Measurements from ENCODE around the gene GALR2. TPM values are rescaled to one million over a fixed set of nuclear protein-coding genes. Genes with fewer than 3 reads are reported as not detected.

The GALR2 gene
- total and polyA plus RNA-seq, 8 donors: 0.48 TPM; not detected in 7

- 85 to 90% (median 88%) methylated on average over 20 to 22 of the region's 22 CpGs for WGBS, 5 donors
- no peak overlapping the region for H3K4me3 ChIP-seq
- H3K27me3 ChIP-seq: no peaks in the 10 kb centered on the region
- no peak overlapping the region for H3K27ac ChIP-seq
- no peaks in the 10 kb centered on the region for H3K9me3 ChIP-seq
- intact Hi-C loops (cut with DNase I; ENCODE audit: low total_unique reads): loop anchor here (5.0 to 10.0 kb wide), 2 partner anchors 60 to 153 kb away; no protein-coding TSS in a partner anchor
- H3K4me1 ChIP-seq: peaks cover 10 to 12% (median 10%) of the 10 kb centered on the region in 4 donors
- DNase-seq: no peak
- TF ChIP-seq POLR2A (IDR thresholded peaks at IDR 0.05) (no peak), POLR2AphosphoS5 (IDR thresholded peaks at IDR 0.05) (no peak), CTCF (IDR thresholded peaks at IDR 0.05) (no peak), EP300 (IDR thresholded peaks at IDR 0.05) (no peak)
- H3K36me3 ChIP-seq: no peaks in the 10 kb centered on the region
Measured at GRCh38 chr17:76124582-76125390, 50.2 kb downstream of the GALR2 start.

GRCh38 chr17:76125391-76125675, 50.8 kb downstream of the GALR2 start:
- Histone ChIP-seq H3K27ac (no peak overlapping the region), H3K27me3 (peaks cover 0 to 1% (median 0%) of the 10 kb centered on the region in 3 donors), H3K36me3 (no peaks in the 10 kb centered on the region), H3K4me1 (peaks cover 10 to 12% (median 10%) of the 10 kb centered on the region in 4 donors), H3K9me3 (no peaks in the 10 kb centered on the region), H3K4me3 (no peak overlapping the region)
- TF ChIP-seq EP300 (IDR thresholded peaks at IDR 0.05) (no peak), CTCF (IDR thresholded peaks at IDR 0.05) (no peak), POLR2AphosphoS5 (IDR thresholded peaks at IDR 0.05) (no peak), POLR2A (IDR thresholded peaks at IDR 0.05) (no peak)
- intact Hi-C loops (cut with DNase I; ENCODE audit: low total_unique reads): loop anchor here (10.0 kb wide), 1 partner anchor 59 kb away; no protein-coding TSS in a partner anchor
- DNase-seq: no peak
- 80 to 95% (median 88%) methylated on average over 5 of the region's 5 CpGs for WGBS, 5 donors

GRCh38 chr17:76125922-76126321, 51.3 kb downstream of the GALR2 start:
- WGBS, 5 donors: 90 to 100% (median 94%) methylated on average over 1 of the region's 1 CpG
- TF ChIP-seq EP300 (IDR thresholded peaks at IDR 0.05): no peak
- no peak for TF ChIP-seq CTCF (IDR thresholded peaks at IDR 0.05)
- Histone ChIP-seq H3K27me3 (peaks cover 0 to 7% (median 0%) of the 10 kb centered on the region in 3 donors), H3K36me3 (no peaks in the 10 kb centered on the region), H3K27ac (no peak overlapping the region), H3K4me3 (no peak overlapping the region), H3K4me1 (peaks cover 10 to 12% (median 10%) of the 10 kb centered on the region in 4 donors), H3K9me3 (no peaks in the 10 kb centered on the region)
- DNase-seq: no peak
- intact Hi-C loops (cut with DNase I; ENCODE audit: low total_unique reads): loop anchor here (10.0 kb wide), 1 partner anchor 59 kb away; no protein-coding TSS in a partner anchor

Small RNA genes lying within 50 kb of the gene (small RNA-seq; reads per million reads assigned to genes)
- 0 to 0.38 (median 0) reads per million in 4 donors for gene MIR6868

Other genes with a start within 250 kb of the GALR2 start
- gene UNC13D, start 230.4 kb upstream of the GALR2 start, total RNA-seq: 10 to 100 TPM in 4 of 5 donors, 1 to 10 TPM in 1; 9.0 to 45.5 (median 25.5) TPM
- gene UNC13D, start 230.4 kb upstream of the GALR2 start, polyA plus RNA-seq: 10 to 100 TPM in 2 of 3 donors, 1 to 10 TPM in 1; 6.4 to 18.5 (median 17.9) TPM
- 100 to 1,000 TPM in 1 of 5 donors, 10 to 100 TPM in 4; 28.6 to 122 (median 46.1) TPM for gene WBP2, start 219.4 kb upstream of the GALR2 start, total RNA-seq
- gene WBP2, start 219.4 kb upstream of the GALR2 start, polyA plus RNA-seq: 100 to 1,000 TPM in 1 of 3 donors, 10 to 100 TPM in 2; 87.3 to 104 (median 98.6) TPM
- 10 to 100 TPM in 4 of 5 donors, 1 to 10 TPM in 1; 3.5 to 40.4 (median 11.9) TPM for gene TRIM47, start 196.2 kb upstream of the GALR2 start, total RNA-seq
- gene TRIM47, start 196.2 kb upstream of the GALR2 start, polyA plus RNA-seq: 10 to 100 TPM; 24.2 to 34.7 (median 28.4) TPM
- 10 to 100 TPM in 3 of 5 donors, 1 to 10 TPM in 1, not detected in 1; 9.2 to 26.6 (median 16.9) TPM for gene TRIM65, start 177.8 kb upstream of the GALR2 start, total RNA-seq
- 10 to 100 TPM in 1 of 3 donors, 1 to 10 TPM in 2; 8.1 to 10.6 (median 9.5) TPM for gene TRIM65, start 177.8 kb upstream of the GALR2 start, polyA plus RNA-seq
- 100 to 1,000 TPM in 1 of 5 donors, 10 to 100 TPM in 3, 1 to 10 TPM in 1; 9.3 to 244 (median 29.9) TPM for gene MRPL38, start 169.9 kb upstream of the GALR2 start, total RNA-seq
- gene MRPL38, start 169.9 kb upstream of the GALR2 start, polyA plus RNA-seq: 10 to 100 TPM; 54.2 to 89.2 (median 73.9) TPM
- gene FBF1, start 133.7 kb upstream of the GALR2 start, total RNA-seq: 10 to 100 TPM in 4 of 5 donors, 1 to 10 TPM in 1; 3.8 to 21.7 (median 19.6) TPM
- gene FBF1, start 133.7 kb upstream of the GALR2 start, polyA plus RNA-seq: 10 to 100 TPM in 1 of 3 donors, 1 to 10 TPM in 2; 1.7 to 10.4 (median 6.8) TPM
- 100 to 1,000 TPM in 1 of 5 donors, 10 to 100 TPM in 4; 28.1 to 133 (median 71.8) TPM for gene ACOX1, start 95.6 kb upstream of the GALR2 start, total RNA-seq
- 10 to 100 TPM; 11.9 to 26.5 (median 20.6) TPM for gene ACOX1, start 95.6 kb upstream of the GALR2 start, polyA plus RNA-seq
- 100 to 1,000 TPM in 1 of 5 donors, 10 to 100 TPM in 3, not detected in 1; 14.2 to 121 (median 19.3) TPM for gene TEN1, start 95.5 kb upstream of the GALR2 start, total RNA-seq
- gene TEN1, start 95.5 kb upstream of the GALR2 start, polyA plus RNA-seq: 10 to 100 TPM; 37.1 to 66.6 (median 52.4) TPM
- gene CDK3, start 73.9 kb upstream of the GALR2 start, total RNA-seq: 10 to 100 TPM in 1 of 5 donors, 1 to 10 TPM in 3, not detected in 1; 3.1 to 20.4 (median 7.3) TPM
- gene CDK3, start 73.9 kb upstream of the GALR2 start, polyA plus RNA-seq: 10 to 100 TPM in 1 of 3 donors, 1 to 10 TPM in 2; 7.3 to 17.2 (median 8.2) TPM
- 10 to 100 TPM in 2 of 5 donors, 1 to 10 TPM in 3; 1.2 to 89.8 (median 9.7) TPM for gene EVPL, start 47.5 kb upstream of the GALR2 start, total RNA-seq
- 100 to 1,000 TPM in 1 of 3 donors, 1 to 10 TPM in 2; 1.8 to 105 (median 8.2) TPM for gene EVPL, start 47.5 kb upstream of the GALR2 start, polyA plus RNA-seq
- 10 to 100 TPM; 24.6 to 49.8 (median 47.8) TPM for gene SRP68, start 2.3 kb upstream of the GALR2 start, total RNA-seq
- 10 to 100 TPM; 36.9 to 46.4 (median 39.3) TPM for gene SRP68, start 2.3 kb upstream of the GALR2 start, polyA plus RNA-seq
- gene ZACN, start 4.4 kb downstream of the GALR2 start, total RNA-seq: not detected
- gene ZACN, start 4.4 kb downstream of the GALR2 start, polyA plus RNA-seq: 1 to 10 TPM in 2 of 3 donors, under 1 TPM in 1; 1.00 to 1.9 (median 1.4) TPM
- gene EXOC7, start 29.0 kb downstream of the GALR2 start, total RNA-seq: 100 to 1,000 TPM in 2 of 5 donors, 10 to 100 TPM in 3; 65.7 to 280 (median 80.3) TPM
- 10 to 100 TPM; 31.8 to 47.2 (median 33.2) TPM for gene EXOC7, start 29.0 kb downstream of the GALR2 start, polyA plus RNA-seq
- gene FOXJ1, start 66.5 kb downstream of the GALR2 start, total RNA-seq: 1 to 10 TPM in 3 of 5 donors, not detected in 2; 1.3 to 6.7 (median 4.5) TPM
- gene FOXJ1, start 66.5 kb downstream of the GALR2 start, polyA plus RNA-seq: under 1 TPM in 2 of 3 donors, not detected in 1; 0.12 to 0.25 TPM
- 10 to 100 TPM in 3 of 5 donors, 1 to 10 TPM in 2; 1.0 to 41.4 (median 11.6) TPM for gene RNF157, start 165.7 kb downstream of the GALR2 start, total RNA-seq
- 1 to 10 TPM in 2 of 3 donors, under 1 TPM in 1; 0.95 to 4.1 (median 3.7) TPM for gene RNF157, start 165.7 kb downstream of the GALR2 start, polyA plus RNA-seq
- gene UBALD2, start 190.6 kb downstream of the GALR2 start, total RNA-seq: 10 to 100 TPM in 2 of 5 donors, 1 to 10 TPM in 3; 1.8 to 49.5 (median 9.9) TPM
- gene UBALD2, start 190.6 kb downstream of the GALR2 start, polyA plus RNA-seq: 10 to 100 TPM; 37.2 to 48.4 (median 43.0) TPM
- gene QRICH2, start 233.5 kb downstream of the GALR2 start, total RNA-seq: 10 to 100 TPM in 1 of 5 donors, 1 to 10 TPM in 3, under 1 TPM in 1; 0.72 to 12.5 (median 2.3) TPM
- gene QRICH2, start 233.5 kb downstream of the GALR2 start, polyA plus RNA-seq: 1 to 10 TPM; 3.8 to 5.6 (median 4.0) TPM